ENCODE results near the gene RACGAP1. TPM values are rescaled to one million over a fixed set of nuclear protein-coding genes. Genes with fewer than 3 reads are reported as not detected.

RACGAP1 gene
- total and polyA plus RNA-seq, 2 of the 8 experiments (the other 6 are each of a cell fraction or from before 2014, with no cell fraction given), result 18.0 to 66.3 TPM

- TF ChIP-seq CTCF (IDR thresholded peaks at IDR 0.05; ENCODE audit: control extremely low read depth in 1 of 3, insufficient read depth in 1 of 3, low read depth in 1 of 3, low read length in 3 of 3), result peak; percentile 92 to 95 (median 93)
- TF ChIP-seq E2F6 (IDR thresholded peaks at IDR 0.05), result no peak
- peak; percentile 68 for TF ChIP-seq MAX (IDR thresholded peaks at IDR 0.05)
- no peak for TF ChIP-seq BCL11A (IDR thresholded peaks at IDR 0.05; ENCODE audit: low read depth in 2 of 2, low read length in 2 of 2)
- TF ChIP-seq BACH1 (IDR thresholded peaks at IDR 0.05; ENCODE audit: low read length), result no peak
- TF ChIP-seq YY1 (IDR thresholded peaks at IDR 0.05; ENCODE audit: low read depth, low read length), result peak; percentile 54
These were observed 14.0 kb upstream of the RACGAP1 start (continued) for GRCh38 chr12:50039151-50039835.
